K562 (cell line): Measurements from ENCODE around the gene SEMA3C. TPM values are rescaled to one million over a fixed set of nuclear protein-coding genes. Genes with fewer than 3 reads are reported as not detected.

Source experiments
- ATAC-seq: fragments of 200-7000 bp; cut with Tn5 transposase; 3 replicates; pipeline ENCODE4 v1.9.1; 2020; ENCODE audit warnings: moderate library complexity
- BruUV-seq: library from RNA; stranded (reverse); fragments of 400-500 nt; replicated peaks from 2 replicates; lab custom pipeline; 2021; lab: Mats Ljungman, UMichigan
- CTCF ChIA-PET: fragments of 300-600 bp; formaldehyde crosslinking; extraction: SDS; loops from one replicate; lab custom pipeline; 2021; ENCODE audit warnings: low intra/inter-chr PET ratio; lab: Yijun Ruan, JAX
- POLR2A ChIA-PET: fragments of 300-600, 350-650 bp; sonication (Branson Sonifier 250); formaldehyde crosslinking; extraction: SDS; loops from one replicate; lab custom pipeline; 2021; ENCODE audit warnings: antibody characterized with exemption, inconsistent platforms; lab: Yijun Ruan, JAX
- DNase-seq, 4 experiments: peaks; one replicate each; pipeline versions ENCODE4 v3.0.0 to v3.0.0-alpha.2; 2011 to 2018; ENCODE audit warnings: low spot score in 3 of 4, mixed read lengths in 3 of 4; ENCODE audit errors: extremely low read depth in 1 of 4
- FAIRE-seq: peaks from 2 replicates; lab custom pipeline; 2011; peaks lifted over from hg19 to GRCh38; lab: Jason Lieb, UNC
- H2AFZ ChIP-seq: 2 replicates; pipeline ENCODE4 v1.6.0; 2011; ENCODE audit warnings: low read depth, low read length, control low read depth, inconsistent platforms
- H3K27ac ChIP-seq: fragments of 200-600 bp; 3 replicates; pipeline ENCODE4 v1.8.0; 2011; ENCODE audit warnings: low read depth, mild to moderate bottlenecking, control low read depth, inconsistent platforms, low read length, moderate library complexity, mixed read lengths; ENCODE audit errors: extremely low read depth
- H3K27me3 ChIP-seq, 2 experiments: fragments of 300-600 bp in 1 of 2; 2 replicates in 1 of 2; 3 replicates in 1 of 2; pipeline versions ENCODE4 v1.6.0 to v1.8.0; 2011; ENCODE audit warnings: inconsistent platforms in 2 of 2, low read length in 2 of 2, mild to moderate bottlenecking in 1 of 2, mixed read lengths in 1 of 2, moderate library complexity in 1 of 2; ENCODE audit not compliant: control insufficient read depth in 2 of 2, insufficient read depth in 2 of 2
- H3K36me3 ChIP-seq: fragments of 300-600 bp; 3 replicates; pipeline ENCODE4 v1.8.0; 2011; ENCODE audit warnings: mild to moderate bottlenecking, low read length, inconsistent platforms; ENCODE audit not compliant: control insufficient read depth, insufficient read depth
- H3K4me1 ChIP-seq, 2 experiments: fragments of 200-600 bp in 1 of 2; replicated peaks in 1 of 2; 2 replicates in 1 of 2; 3 replicates in 1 of 2; pipeline versions ENCODE4 v1.5.1 to v1.8.0; 2011; ENCODE audit warnings: inconsistent platforms in 2 of 2, low read length in 2 of 2, mild to moderate bottlenecking in 1 of 2, mixed read lengths in 1 of 2, moderate library complexity in 1 of 2; ENCODE audit not compliant: control insufficient read depth in 2 of 2, insufficient read depth in 2 of 2
- H3K4me2 ChIP-seq: 2 replicates; pipeline ENCODE4 v1.6.1; 2011; ENCODE audit warnings: low read length, control low read depth, inconsistent platforms, mixed read lengths; ENCODE audit not compliant: insufficient read depth
- H3K4me3 ChIP-seq: fragments of 200-600 bp; sonication (generic), shearing (Covaris generic); 2 replicates; pipeline ENCODE4 v1.5.1; 2016; ENCODE audit warnings: control low read depth, inconsistent platforms
- H3K79me2 ChIP-seq: fragments of 200-600 bp; 3 replicates; pipeline ENCODE4 v1.8.0; 2011; ENCODE audit warnings: low read length, inconsistent platforms; ENCODE audit not compliant: control insufficient read depth, insufficient read depth
- H3K9ac ChIP-seq, 2 experiments: 2 replicates each; pipeline versions ENCODE4 v1.6.0 to v1.6.1; 2011; ENCODE audit warnings: low read depth in 2 of 2, low read length in 2 of 2, control low read depth in 1 of 2, inconsistent platforms in 1 of 2, mild to moderate bottlenecking in 1 of 2, mixed read lengths in 1 of 2; ENCODE audit not compliant: insufficient read depth in 1 of 2
- H3K9me1 ChIP-seq: one replicate; pipeline ENCODE4 v1.6.0; 2011; ENCODE audit warnings: inconsistent platforms, mild to moderate bottlenecking, low read length, moderate library complexity; ENCODE audit not compliant: control insufficient read depth, insufficient read depth
- H3K9me3 ChIP-seq: replicated peaks from 2 replicates; pipeline ENCODE4 v1.5.1; 2011; ENCODE audit warnings: low read depth, low read length, inconsistent platforms; ENCODE audit not compliant: control insufficient read depth, insufficient read depth
- H4K20me1 ChIP-seq: replicated peaks from 2 replicates; pipeline ENCODE4 v1.6.1; 2011; ENCODE audit warnings: low read length, inconsistent platforms, mixed read lengths; ENCODE audit not compliant: control insufficient read depth, insufficient read depth
- ARHGAP35 ChIP-seq: fragments of 450-650 bp; IDR thresholded peaks from 2 replicates; pipeline ENCODE4 v1.6.1; 2018; ENCODE audit not compliant: partially characterized antibody
- ARID1B ChIP-seq: fragments of 450-650 bp; IDR thresholded peaks from 2 replicates; pipeline ENCODE4 v1.6.1; 2016; ENCODE audit warnings: antibody characterized with exemption, mild to moderate bottlenecking, inconsistent platforms
- ARNT ChIP-seq, 2 experiments: fragments of 450-650 bp; IDR thresholded peaks; 2 replicates each; pipeline ENCODE4 v1.6.1; 2016; ENCODE audit warnings: mild to moderate bottlenecking in 1 of 2
- FOXA1 ChIP-seq: fragments of 450-650 bp; IDR thresholded peaks from 2 replicates; pipeline ENCODE4 v1.6.1; 2016; ENCODE audit warnings: mild to moderate bottlenecking, borderline replicate concordance
- HCFC1 ChIP-seq: IDR thresholded peaks from 2 replicates; pipeline ENCODE4 v1.6.1; 2012; ENCODE audit warnings: low read depth, low read length, improper control_type of control experiment
- ILK ChIP-seq: fragments of 450-650 bp; IDR thresholded peaks from 2 replicates; pipeline ENCODE4 v1.6.1; 2016; ENCODE audit warnings: missing genetic modification characterization, low read depth, mild to moderate bottlenecking, missing compliant biosample characterization, moderate library complexity, borderline replicate concordance
- RBM34 ChIP-seq: fragments of 200-400 bp; formaldehyde crosslinking; IDR thresholded peaks from 2 replicates; pipeline ENCODE4 v1.6.1; 2018; ENCODE audit warnings: low read length, borderline replicate concordance; ENCODE audit not compliant: insufficient read depth
- TBL1XR1 ChIP-seq, 2 experiments: IDR thresholded peaks; 2 replicates each; pipeline ENCODE4 v1.6.1; 2012; ENCODE audit warnings: improper control_type of control experiment in 2 of 2, low read length in 2 of 2, mild to moderate bottlenecking in 1 of 2
- VEZF1 ChIP-seq: fragments of 200-800 bp; sonication (Bioruptor generic); IDR thresholded peaks from 2 replicates; pipeline ENCODE4 v1.6.1; 2017; ENCODE audit warnings: missing genetic modification characterization, missing compliant biosample characterization
- ZNF175 ChIP-seq: fragments of 200-800 bp; sonication (Bioruptor generic); IDR thresholded peaks from 2 replicates; pipeline ENCODE4 v1.6.1; 2016; ENCODE audit warnings: low read depth, mild to moderate bottlenecking, missing genetic modification characterization, missing compliant biosample characterization
- WGBS: fragments of 100-300 bp; shearing (Covaris generic); methylation state at CpG from one replicate; pipeline ENCODE4 v1.1.6; 2016; ENCODE audit warnings: low coverage, mixed read lengths; ENCODE audit not compliant: insufficient coverage; ENCODE audit errors: missing lambda C conversion rate; 5-methylcytosine and 5-hydroxymethylcytosine counted together
- in situ Hi-C: fragments of 300-500 bp; cut with MboI; formaldehyde crosslinking; loops from 4 replicates; pipeline ENCODE4 v1.15.0; 2018; ENCODE audit warnings: inconsistent platforms, mixed read lengths
- intact Hi-C: fragments of 100-400 bp; cut with micrococcal nuclease; formaldehyde crosslinking; loops from 2 replicates; pipeline ENCODE4 v1.14.2; 2022
- polyA plus RNA-seq, 8 experiments: library from polyadenylated mRNA; depleted of rRNA in 4 of 8; stranded (reverse) in 5 of 8; unstranded in 3 of 8; fragments of >200 nt; fragmentation: Nextera tagmentation in 2 of 8; fragmentation: Illumina TruSeq in 1 of 8; extraction: Ambion mirVana in 2 of 8; extraction: Trizol in 1 of 8; gene quantifications; 2 replicates each; pipeline versions ENCODE4 v1.2.1 to v1.2.3, GENCODE V29; 2011 to 2014; ENCODE audit warnings: inconsistent platforms in 1 of 8, missing spikeins in 1 of 8
- total RNA-seq, 7 experiments: library from RNA; depleted of rRNA in 6 of 7; stranded (reverse); fragments of >200 nt in 6 of 7; fragmentation: Illumina TruSeq in 2 of 7; extraction: Trizol in 2 of 7; gene quantifications; 2 replicates each; pipeline versions ENCODE4 v1.2.1 to v1.2.3, GENCODE V29; 2011 to 2021; ENCODE audit warnings: low replicate concordance in 1 of 7

Gene SEMA3C
- total and polyA plus RNA-seq, 9 of the 15 experiments (the other 6 are each of a cell fraction or from before 2014, with no cell fraction given), result 0.04 to 0.36 (median 0.12) TPM; not detected in 3

DNA sequence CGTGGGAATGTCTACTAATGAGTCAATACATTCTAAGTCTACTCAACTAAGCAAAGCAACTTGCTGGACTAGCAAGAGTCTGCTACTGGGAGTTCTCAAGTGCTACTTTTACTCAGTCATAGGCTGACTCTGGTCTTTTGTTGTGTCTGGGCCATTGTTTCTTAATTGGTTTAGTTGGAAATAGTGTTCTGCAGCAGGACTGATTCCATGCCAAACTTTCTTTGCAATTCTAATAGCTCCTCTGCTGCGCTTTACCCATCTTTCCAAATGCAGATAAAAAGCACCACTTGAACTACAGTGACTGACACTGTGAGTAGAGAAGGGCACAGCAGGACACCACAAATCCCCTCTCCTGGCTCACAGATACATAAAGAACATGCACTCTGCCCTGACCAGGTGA, 154.7 kb downstream of the SEMA3C start:
- CTCF ChIA-PET, result no interaction called here
- H3K27ac ChIP-seq, result no peak overlapping the region
- in situ Hi-C loops (no loop called here), intact Hi-C loops (no loop called here)
- no peak overlapping the region for H3K9ac ChIP-seq
- no peak overlapping the region for H3K4me3 ChIP-seq
- no peaks in the 10 kb centered on the region for H3K4me1 ChIP-seq
- POLR2A ChIA-PET, result no interaction called here
- H3K27me3 ChIP-seq, result no peaks in the 10 kb centered on the region
- no TSS peak for BruUV-seq
- no peak overlapping the region for H2AFZ ChIP-seq
- H3K36me3 ChIP-seq, result no peaks in the 10 kb centered on the region
- no peaks in the 10 kb centered on the region for H3K9me3 ChIP-seq
- no peak for FAIRE-seq
- no peaks in the 10 kb centered on the region for H3K79me2 ChIP-seq
- H3K9me1 ChIP-seq, result no peaks in the 10 kb centered on the region
- no peak for DNase-seq
- no peak overlapping the region for H3K4me2 ChIP-seq
- TF ChIP-seq VEZF1 (CRISPR knock-in tag) (no peak), RBM34 (no peak), HCFC1 (no peak), FOXA1 (no peak), ILK (tag) (no peak), ZNF175 (CRISPR knock-in tag) (no peak), TBL1XR1 (IDR thresholded peaks at IDR 0.05; ENCODE audit: low read length in 2 of 2) (no peak), ARID1B (no peak), ARHGAP35 (no peak), ARNT (IDR thresholded peaks at IDR 0.05) (no peak)
- no peaks in the 10 kb centered on the region for H4K20me1 ChIP-seq
- WGBS, result 0% methylated on average over 2 of the region's 2 CpGs
- ATAC-seq, result no peak
